Adipocyte (in vitro differentiated cells): Measurements from ENCODE around the gene MMP28.

ENCODE experiments used
- DNase-seq: peaks from one replicate; pipeline ENCODE4 v3.0.0-alpha.2; 2015; ENCODE audit warnings: low read depth
- H3K27me3 ChIP-seq: replicated peaks from 2 replicates; pipeline ENCODE4 v1.7.0; 2013; ENCODE audit warnings: mild to moderate bottlenecking, low read length, moderate library complexity; ENCODE audit not compliant: control insufficient read depth, insufficient read depth
- H3K36me3 ChIP-seq: 2 replicates; pipeline ENCODE4 v1.7.0; 2013; ENCODE audit warnings: low read length, mild to moderate bottlenecking, moderate library complexity; ENCODE audit not compliant: control insufficient read depth, insufficient read depth, severe bottlenecking
- H3K4me1 ChIP-seq: 2 replicates; pipeline ENCODE4 v1.7.0; 2013; ENCODE audit warnings: mild to moderate bottlenecking, low read length, moderate library complexity; ENCODE audit not compliant: control insufficient read depth, insufficient read depth
- H3K4me3 ChIP-seq: 2 replicates; pipeline ENCODE4 v1.7.0; 2013; ENCODE audit warnings: mild to moderate bottlenecking, low read length, moderate library complexity
- H3K9ac ChIP-seq: 2 replicates; pipeline ENCODE4 v1.7.0; 2013; ENCODE audit warnings: mild to moderate bottlenecking, low read length, moderate library complexity
- H3K9me3 ChIP-seq: 2 replicates; pipeline ENCODE4 v1.7.0; 2013; ENCODE audit warnings: mild to moderate bottlenecking, low read length, moderate library complexity; ENCODE audit not compliant: control insufficient read depth

The MMP28 gene

DNA sequence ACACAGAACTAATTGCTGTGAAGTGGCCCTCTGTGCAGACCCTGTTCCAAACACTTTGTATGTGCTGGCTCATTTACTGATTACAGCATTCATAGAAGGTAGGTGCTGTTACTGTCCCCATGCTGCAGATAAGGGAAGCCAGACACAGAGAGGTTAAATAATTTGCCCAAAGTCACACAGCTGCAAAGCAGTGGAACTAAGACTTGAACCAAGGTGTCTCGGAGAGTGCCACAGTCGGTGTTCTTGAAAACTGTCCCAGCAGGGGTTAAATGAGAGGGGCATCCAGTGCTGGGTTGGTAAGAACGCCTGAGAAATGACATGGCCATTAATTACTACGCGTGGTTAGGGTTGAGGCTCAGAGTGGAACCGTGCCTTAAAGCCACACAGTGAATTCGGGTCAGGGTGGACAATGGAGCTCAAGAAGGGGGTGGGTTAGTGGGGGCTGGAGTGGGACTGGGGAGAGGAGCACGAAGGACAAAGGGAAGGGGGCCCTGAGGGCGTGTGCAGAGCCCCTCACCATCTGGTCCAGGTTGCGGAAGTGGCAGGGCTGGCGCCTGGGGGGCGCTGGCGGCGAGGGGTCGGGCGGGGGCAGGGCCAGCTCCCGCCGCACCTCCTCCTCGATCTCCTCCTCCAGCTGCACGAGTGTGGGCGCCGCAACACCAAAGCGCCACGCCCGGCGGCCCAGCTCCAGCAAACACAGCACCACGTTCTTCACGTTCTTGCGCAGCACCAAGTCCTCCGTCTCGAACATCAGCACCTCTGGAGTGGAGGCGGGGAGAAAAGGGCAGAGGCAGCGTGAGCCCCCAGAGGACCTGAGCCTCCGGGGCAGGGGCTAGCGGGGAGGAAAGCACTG, 45.7 kb downstream of the MMP28 start:
- Histone ChIP-seq H3K9me3 (no peaks in the 10 kb centered on the region), H3K36me3 (no peaks in the 10 kb centered on the region), H3K9ac (peak overlapping the region; percentile 46), H3K4me3 (no peak overlapping the region), H3K4me1 (peaks cover 38% of the 10 kb centered on the region), H3K27me3 (peaks cover 49% of the 10 kb centered on the region)
- DNase-seq = peak; percentile 51

DNA sequence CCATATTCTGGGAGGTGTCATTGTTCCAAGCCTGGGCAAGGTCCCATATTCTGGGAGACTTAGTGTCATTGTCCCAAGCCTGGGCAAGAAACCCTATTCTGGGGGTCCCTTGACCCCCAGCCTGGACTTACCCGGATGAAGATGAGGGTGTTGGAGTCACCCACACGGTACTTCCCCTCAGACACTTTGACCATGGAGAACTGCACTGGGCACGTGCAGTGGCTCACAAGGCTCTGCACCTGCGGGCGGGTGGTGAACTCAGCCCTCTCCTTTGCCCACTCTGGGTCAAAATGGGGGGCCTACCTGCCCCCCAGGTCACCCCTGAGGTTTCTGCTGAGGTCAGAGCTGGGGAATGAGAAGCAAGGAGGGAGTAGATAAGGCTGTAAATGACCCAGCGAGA, 46.5 kb downstream of the MMP28 start:
- peaks cover 52% of the 10 kb centered on the region for H3K27me3 ChIP-seq

DNA sequence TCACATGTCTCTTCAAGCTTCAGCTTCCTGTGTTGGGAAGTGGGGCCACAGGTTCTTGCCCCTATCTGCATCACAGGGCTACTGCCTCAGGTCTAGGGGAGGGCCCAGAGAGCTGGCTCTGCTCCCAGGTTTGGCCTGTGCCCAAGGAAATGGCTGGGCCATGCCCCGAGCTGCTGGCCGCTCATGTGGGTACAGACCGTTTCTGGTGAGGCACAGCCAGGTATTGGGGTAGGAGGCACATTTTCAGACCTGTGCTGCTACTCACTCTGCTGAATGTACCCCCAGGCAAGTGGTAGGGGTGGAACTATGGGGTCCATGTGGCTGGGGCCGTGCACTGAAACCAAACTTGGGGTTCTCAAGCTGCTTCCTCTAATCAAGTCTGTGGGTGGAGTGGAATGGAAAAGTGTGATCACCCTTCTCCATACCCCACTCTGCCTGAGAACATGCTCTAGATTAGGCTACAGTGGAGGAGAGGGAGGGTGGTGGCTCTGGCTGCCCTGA, 47.0 kb downstream of the MMP28 start:
- Histone ChIP-seq H3K27me3 (peaks cover 51% of the 10 kb centered on the region), H3K36me3 (no peaks in the 10 kb centered on the region), H3K4me3 (no peak overlapping the region), H3K4me1 (peaks cover 35% of the 10 kb centered on the region), H3K9me3 (no peaks in the 10 kb centered on the region), H3K9ac (no peak overlapping the region)
- no peak for DNase-seq

More for the DNA sequence above, 46.5 kb downstream of the MMP28 start:
- Histone ChIP-seq H3K36me3 (no peaks in the 10 kb centered on the region), H3K9me3 (no peaks in the 10 kb centered on the region), H3K9ac (no peak overlapping the region), H3K4me3 (no peak overlapping the region), H3K4me1 (peaks cover 38% of the 10 kb centered on the region)
- no peak for DNase-seq

DNA sequence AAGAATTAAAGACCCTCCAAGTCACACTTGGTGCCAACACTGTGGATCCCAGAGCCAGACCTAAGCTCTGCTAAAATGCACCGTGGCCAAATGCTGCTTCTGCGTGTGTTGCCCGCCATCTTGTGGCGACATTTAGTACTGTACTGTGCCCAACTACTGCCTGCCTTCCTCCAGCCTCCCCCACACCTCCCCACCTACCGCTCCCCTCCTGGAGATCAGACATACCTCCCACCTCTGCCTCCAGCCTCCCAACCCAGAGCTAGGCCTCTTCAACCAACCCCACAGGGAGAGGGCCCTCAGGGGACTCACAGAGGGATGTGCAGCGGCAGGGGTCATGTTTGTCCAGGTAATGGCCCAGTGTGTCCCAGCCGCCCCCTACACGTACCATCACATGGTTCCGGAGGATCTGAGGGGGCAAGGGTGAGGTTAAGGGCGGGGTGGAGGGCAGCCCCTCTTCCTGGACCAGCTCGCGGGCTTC, 47.9 kb downstream of the MMP28 start:
- Histone ChIP-seq H3K4me1 (peaks cover 28% of the 10 kb centered on the region), H3K27me3 (peaks cover 59% of the 10 kb centered on the region), H3K9me3 (no peaks in the 10 kb centered on the region), H3K9ac (no peak overlapping the region), H3K36me3 (no peaks in the 10 kb centered on the region), H3K4me3 (no peak overlapping the region)
- DNase-seq = peak; percentile 93

DNA sequence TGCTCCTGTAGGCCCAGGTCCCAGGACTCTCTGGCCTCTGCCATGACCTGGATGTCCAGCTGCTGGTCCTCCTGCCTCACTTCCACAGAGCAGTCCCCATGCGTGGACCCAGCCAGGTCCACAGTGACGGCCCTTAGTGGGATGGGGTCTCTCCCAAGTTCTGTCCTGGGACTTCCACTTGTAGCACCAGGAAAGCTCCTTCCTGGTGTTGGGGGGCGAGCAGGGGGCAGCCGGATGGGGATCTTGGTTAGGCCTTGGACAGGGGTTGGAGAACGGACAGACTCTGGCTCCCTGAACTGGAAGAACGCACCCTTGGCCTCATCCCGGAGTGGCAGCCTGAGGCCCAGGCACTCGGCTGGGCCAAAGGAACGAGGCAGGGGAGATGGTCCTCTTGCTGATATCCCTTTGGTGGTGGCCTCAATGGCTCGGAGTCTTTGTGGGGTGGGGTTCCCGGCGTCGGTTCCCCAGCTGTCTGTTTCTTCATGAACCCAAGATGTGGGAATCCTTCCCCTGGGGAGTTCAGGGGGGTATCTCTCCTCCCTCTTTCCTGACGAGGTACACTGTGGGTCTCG, 49.6 kb downstream of the MMP28 start:
- no peaks in the 10 kb centered on the region for H3K36me3 ChIP-seq
- H3K4me3 ChIP-seq = no peak overlapping the region
- peaks cover 72% of the 10 kb centered on the region for H3K27me3 ChIP-seq
- H3K9me3 ChIP-seq = peaks cover 3% of the 10 kb centered on the region
- H3K4me1 ChIP-seq = peaks cover 24% of the 10 kb centered on the region
- H3K9ac ChIP-seq = no peak overlapping the region
- no peak for DNase-seq

DNA sequence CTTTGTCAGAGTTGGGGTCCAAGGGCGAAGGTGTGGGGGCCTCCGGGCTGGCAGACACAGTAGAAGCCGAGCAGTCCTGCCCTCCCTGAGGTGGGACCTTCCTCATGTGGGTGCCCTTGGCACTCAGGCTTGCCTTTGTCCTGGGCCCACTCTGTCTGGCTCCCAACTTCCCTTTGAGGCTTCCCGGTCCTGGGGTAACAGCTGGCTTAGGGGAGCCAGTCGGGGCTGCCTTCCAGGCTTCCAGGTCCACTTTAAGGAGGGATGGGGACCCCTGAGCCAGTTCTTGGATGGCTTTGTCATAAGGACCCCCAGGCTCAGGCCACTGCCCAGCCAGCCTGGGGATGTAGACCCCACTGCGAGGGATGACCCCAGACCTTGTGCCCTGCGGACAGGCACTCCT, 50.2 kb downstream of the MMP28 start:
- Histone ChIP-seq H3K9ac (no peak overlapping the region), H3K36me3 (no peaks in the 10 kb centered on the region), H3K27me3 (peaks cover 73% of the 10 kb centered on the region), H3K4me3 (no peak overlapping the region), H3K9me3 (peaks cover 5% of the 10 kb centered on the region), H3K4me1 (peaks cover 19% of the 10 kb centered on the region)
- no peak for DNase-seq

DNA sequence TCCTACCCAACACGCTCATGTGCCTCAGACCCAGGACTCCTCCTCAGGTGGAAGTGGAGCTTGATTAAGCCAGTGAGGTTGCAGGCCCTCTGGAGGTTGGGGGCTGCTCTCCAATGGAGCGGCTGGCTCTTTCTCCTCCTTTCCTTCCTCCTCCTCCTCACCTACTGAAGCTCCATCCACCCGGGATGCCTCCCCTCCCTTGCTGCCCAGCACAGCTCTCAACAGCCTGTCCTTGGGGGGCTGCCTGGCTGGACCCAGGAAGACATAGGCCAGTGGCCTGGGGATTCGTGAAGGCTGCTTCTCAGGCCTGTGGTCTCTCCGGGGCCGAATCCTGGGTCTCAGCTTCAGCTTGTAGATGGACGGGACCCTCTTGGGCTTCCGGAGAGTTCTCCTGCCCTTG, 50.6 kb downstream of the MMP28 start:
- no peak overlapping the region for H3K9ac ChIP-seq
- DNase-seq = no peak
- H3K27me3 ChIP-seq = peaks cover 75% of the 10 kb centered on the region
- no peak overlapping the region for H3K4me3 ChIP-seq
- H3K9me3 ChIP-seq = peaks cover 5% of the 10 kb centered on the region
- H3K4me1 ChIP-seq = peaks cover 15% of the 10 kb centered on the region
- H3K36me3 ChIP-seq = no peaks in the 10 kb centered on the region

DNA sequence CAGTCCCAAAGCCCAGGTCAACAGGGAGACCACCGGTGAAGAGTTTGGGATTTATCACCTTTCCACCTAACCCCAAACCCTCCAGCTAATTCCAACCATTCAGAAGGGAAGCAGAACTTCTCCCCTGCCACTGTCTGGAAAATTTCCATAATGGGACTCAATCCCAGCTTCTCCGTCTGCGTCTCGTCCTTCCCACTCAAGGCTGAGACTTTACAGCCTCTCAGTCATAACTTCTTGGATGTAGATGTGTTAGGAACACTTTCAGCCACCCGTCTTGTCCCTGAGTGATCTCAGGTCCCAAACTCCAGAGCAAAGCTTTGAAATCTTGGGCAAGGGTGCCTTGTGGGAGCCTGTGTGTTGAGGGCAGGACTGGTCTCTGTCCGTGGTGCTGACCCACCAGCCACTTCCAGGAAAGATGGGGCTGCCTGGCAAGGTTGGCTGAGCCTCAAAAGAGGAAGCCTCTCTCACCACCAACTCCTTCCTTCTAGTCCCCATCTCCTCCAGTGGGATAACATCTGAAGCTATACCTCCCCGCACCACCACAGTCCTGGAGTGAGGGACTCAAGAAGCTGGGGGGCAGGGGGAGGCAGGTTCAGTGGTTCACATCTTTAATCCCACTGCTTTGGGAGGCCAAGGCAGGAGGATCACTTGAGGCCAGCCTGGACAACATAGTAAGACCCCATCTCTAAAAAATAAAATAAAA, 51.7 kb downstream of the MMP28 start:
- Histone ChIP-seq H3K9ac (no peak overlapping the region), H3K36me3 (no peaks in the 10 kb centered on the region), H3K4me3 (no peak overlapping the region), H3K9me3 (peaks cover 5% of the 10 kb centered on the region), H3K4me1 (peaks cover 4% of the 10 kb centered on the region), H3K27me3 (peaks cover 75% of the 10 kb centered on the region)
- peak; percentile 59 for DNase-seq

DNA sequence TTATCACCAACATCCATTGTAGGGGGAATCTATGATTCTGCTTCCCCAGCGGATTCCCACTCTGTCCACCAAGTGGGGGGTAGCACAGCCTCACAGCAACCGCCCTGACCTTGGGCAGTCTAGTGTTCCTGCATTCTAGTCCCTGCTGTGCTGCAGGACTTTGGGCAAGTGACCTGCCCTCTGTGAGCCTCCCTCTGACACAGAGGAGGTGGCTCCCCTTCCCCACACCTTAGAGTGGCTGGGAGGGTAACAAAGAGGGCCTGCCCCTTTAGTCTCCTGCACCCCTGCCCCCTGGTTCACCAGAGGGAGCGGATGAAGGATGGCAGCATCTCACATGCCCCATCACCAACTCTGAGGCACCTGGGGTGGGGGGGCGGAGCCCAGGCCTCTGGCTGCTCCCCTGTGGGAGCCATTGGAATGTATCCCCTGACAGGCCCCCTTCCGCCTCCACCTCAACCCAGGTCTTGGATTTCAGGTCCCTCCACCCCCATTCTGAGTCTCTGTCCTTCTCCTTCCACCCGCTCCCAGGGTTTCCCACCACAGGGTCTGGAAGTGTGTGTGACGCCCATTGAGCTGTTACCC, 52.5 kb downstream of the MMP28 start:
- H3K27me3 ChIP-seq = peaks cover 78% of the 10 kb centered on the region

DNA sequence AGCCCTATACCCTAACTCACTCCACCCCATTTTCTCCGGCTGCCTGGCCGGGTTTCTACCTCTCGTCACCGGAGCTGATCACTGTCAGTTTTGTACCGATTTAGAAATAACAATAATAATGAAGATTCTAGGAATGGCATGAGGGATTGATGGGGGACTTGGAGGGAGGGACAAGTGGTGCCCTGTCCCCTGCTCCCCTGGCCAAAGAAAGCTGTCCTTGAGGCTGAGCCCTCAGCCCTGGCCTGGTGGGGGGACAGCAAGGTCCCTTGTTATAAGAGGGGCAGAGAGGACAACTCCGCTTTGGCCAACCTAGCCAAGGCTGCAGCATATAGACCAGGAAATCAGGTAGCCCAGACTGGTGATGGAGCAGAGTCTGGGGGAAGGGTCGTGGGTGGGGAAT, 52.9 kb downstream of the MMP28 start:
- H3K9ac ChIP-seq = no peak overlapping the region
- H3K36me3 ChIP-seq = no peaks in the 10 kb centered on the region
- H3K4me3 ChIP-seq = no peak overlapping the region
- peaks cover 5% of the 10 kb centered on the region for H3K9me3 ChIP-seq
- H3K4me1 ChIP-seq = no peaks in the 10 kb centered on the region
- DNase-seq = no peak
- H3K27me3 ChIP-seq = peaks cover 75% of the 10 kb centered on the region

More for the DNA sequence above, 52.5 kb downstream of the MMP28 start:
- Histone ChIP-seq H3K36me3 (no peaks in the 10 kb centered on the region), H3K4me3 (no peak overlapping the region), H3K4me1 (no peaks in the 10 kb centered on the region), H3K9me3 (peaks cover 5% of the 10 kb centered on the region), H3K9ac (no peak overlapping the region)
- DNase-seq = no peak
